K562 (cell line): ENCODE measurements around the gene STRN3. TPM values are rescaled to one million over a fixed set of nuclear protein-coding genes. Genes with fewer than 3 reads are reported as not detected.
A peak's percentile ranks its signal among the peaks of the same experiment; 100 is the strongest.

Source experiments
- BHLHE40 ChIP-seq: IDR thresholded peaks from 2 replicates; pipeline ENCODE4 v1.6.1; 2011; ENCODE audit warnings: low read length, improper control_type of control experiment
- BRCA1 ChIP-seq, 2 experiments: fragments of 450-650 bp in 1 of 2; sonication (generic) in 1 of 2; formaldehyde crosslinking in 1 of 2; IDR thresholded peaks; 2 replicates each; pipeline versions ENCODE4 v1.5.0 to v1.6.1; 2017 to 2020; ENCODE audit warnings: mild to moderate bottlenecking in 1 of 2, missing genetic modification reagents in 1 of 2
- HSF4 ChIP-seq: fragments of 250-450 bp; sonication (Bioruptor Pico); IDR thresholded peaks from 2 replicates; pipeline ENCODE4 v2.1.2; 2022; ENCODE audit warnings: mild to moderate bottlenecking, moderate library complexity, borderline replicate concordance
- KLF6 ChIP-seq: fragments of 250-450 bp; sonication (Bioruptor Pico); IDR thresholded peaks from 2 replicates; pipeline ENCODE4 v1.4.0; 2020; ENCODE audit warnings: mild to moderate bottlenecking, moderate library complexity, borderline replicate concordance
- NBN ChIP-seq: fragments of 450-650 bp; IDR thresholded peaks from 2 replicates; pipeline ENCODE4 v1.6.1; 2016; ENCODE audit warnings: low read depth, mild to moderate bottlenecking
- NR2C2 ChIP-seq, 2 experiments: fragments of 200-800 bp in 1 of 2; sonication (Bioruptor generic) in 1 of 2; sonication (generic) in 1 of 2; formaldehyde crosslinking in 1 of 2; IDR thresholded peaks; 2 replicates each; pipeline versions ENCODE4 v1.6.1 to v1.8.0; 2016 to 2022; ENCODE audit warnings: mild to moderate bottlenecking in 1 of 2, missing compliant biosample characterization in 1 of 2, missing genetic modification characterization in 1 of 2, missing genetic modification reagents in 1 of 2
- RBFOX2 ChIP-seq: fragments of 200-400 bp; formaldehyde crosslinking; IDR thresholded peaks from 2 replicates; pipeline ENCODE4 v1.6.1; 2017; ENCODE audit warnings: low read depth, mild to moderate bottlenecking, low read length, moderate library complexity
- TCF7 ChIP-seq: sonication (generic); IDR thresholded peaks from 2 replicates; pipeline ENCODE4 v1.6.1; 2016; ENCODE audit warnings: antibody characterized with exemption, borderline replicate concordance
- ZNF121 ChIP-seq: sonication (generic); formaldehyde crosslinking; conservative IDR thresholded peaks from 2 replicates; pipeline ENCODE4 v1.8.0; 2022; ENCODE audit warnings: missing genetic modification reagents
- ZNF778 ChIP-seq: fragments of 450-650 bp; formaldehyde crosslinking; IDR thresholded peaks from 2 replicates; pipeline ENCODE4 v1.4.0; 2020; ENCODE audit warnings: mild to moderate bottlenecking, moderate library complexity
- polyA plus RNA-seq, 8 experiments: library from polyadenylated mRNA; depleted of rRNA in 4 of 8; stranded (reverse) in 5 of 8; unstranded in 3 of 8; fragments of >200 nt; fragmentation: Nextera tagmentation in 2 of 8; fragmentation: Illumina TruSeq in 1 of 8; extraction: Ambion mirVana in 2 of 8; extraction: Trizol in 1 of 8; gene quantifications; 2 replicates each; pipeline versions ENCODE4 v1.2.1 to v1.2.3, GENCODE V29; 2011 to 2014; ENCODE audit warnings: inconsistent platforms in 1 of 8, missing spikeins in 1 of 8
- total RNA-seq, 7 experiments: library from RNA; depleted of rRNA in 6 of 7; stranded (reverse); fragments of >200 nt in 6 of 7; fragmentation: Illumina TruSeq in 2 of 7; extraction: Trizol in 2 of 7; gene quantifications; 2 replicates each; pipeline versions ENCODE4 v1.2.1 to v1.2.3, GENCODE V29; 2011 to 2021; ENCODE audit warnings: low replicate concordance in 1 of 7
- TF ChIP-seq, protein P1 (sequence below): fragments of 250-450 bp; sonication (Bioruptor Pico); IDR thresholded peaks from 2 replicates; pipeline ENCODE4 v1.8.0; 2021; ENCODE audit warnings: moderate library complexity, mild to moderate bottlenecking, inconsistent platforms
- TF ChIP-seq, protein P2 (sequence below): fragments of 250-450 bp; sonication (Bioruptor Pico); IDR thresholded peaks from 2 replicates; pipeline ENCODE4 v1.4.0; 2020
- TF ChIP-seq, protein P3 (sequence below): sonication (generic); formaldehyde crosslinking; IDR thresholded peaks from 2 replicates; pipeline ENCODE4 v1.8.1; 2023; ENCODE audit warnings: missing genetic modification reagents, mild to moderate bottlenecking, borderline replicate concordance
- TF ChIP-seq, protein P4 (sequence below): IDR thresholded peaks from 3 replicates; pipeline ENCODE4 v1.6.1; 2011; ENCODE audit warnings: borderline replicate concordance, mild to moderate bottlenecking; ENCODE audit not compliant: insufficient read length, insufficient read depth
- TF ChIP-seq, protein P5 (sequence below): fragments of 250-450 bp; sonication (Bioruptor Pico); IDR thresholded peaks from 2 replicates; pipeline ENCODE4 v1.5.0; 2021

STRN3 gene
- total and polyA plus RNA-seq, 9 of the 15 experiments (the other 6 are each of a cell fraction or from before 2014, with no cell fraction given) = 5.9 to 29.1 (median 16.0) TPM

DNA sequence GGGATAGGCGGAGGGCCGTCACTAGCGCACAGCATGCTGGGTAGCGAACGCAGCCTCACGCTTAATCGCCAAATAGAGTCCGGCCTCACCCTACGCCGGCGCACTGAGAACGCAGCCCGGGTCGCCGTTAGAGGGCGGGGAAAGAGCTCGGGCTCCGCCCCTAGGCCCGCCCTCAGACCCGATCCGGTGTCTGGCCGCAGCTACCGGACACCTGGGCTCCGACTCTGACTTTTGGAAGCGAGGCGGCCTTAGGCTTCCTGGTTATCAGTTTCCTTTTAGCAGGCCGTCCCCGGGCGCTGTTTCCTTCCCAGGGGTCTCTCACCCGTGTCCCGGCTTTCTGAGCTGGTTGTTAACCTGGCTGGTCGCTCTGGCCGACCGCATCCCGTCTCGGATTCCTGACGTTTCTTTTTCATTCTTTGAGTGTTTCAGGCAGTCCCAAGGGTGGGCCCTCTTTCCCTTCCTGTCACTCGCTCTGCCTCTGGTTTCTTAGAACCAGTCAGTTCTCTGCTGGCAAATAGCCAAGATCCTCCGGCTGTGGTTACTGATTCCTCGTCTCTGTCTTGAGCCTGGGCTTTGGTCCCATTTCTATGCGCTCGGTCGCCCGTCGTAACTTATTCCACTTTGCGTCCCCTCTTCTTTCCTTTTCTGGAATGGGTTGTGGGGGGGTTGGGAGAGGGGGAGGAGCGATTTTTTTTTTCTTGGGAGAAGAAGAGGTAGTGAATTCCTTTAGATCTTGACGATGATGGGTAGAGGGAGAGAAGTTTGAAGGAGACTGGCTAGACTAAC lies 464 bp upstream of the STRN3 start (continued):
- TF ChIP-seq, protein P1, sequence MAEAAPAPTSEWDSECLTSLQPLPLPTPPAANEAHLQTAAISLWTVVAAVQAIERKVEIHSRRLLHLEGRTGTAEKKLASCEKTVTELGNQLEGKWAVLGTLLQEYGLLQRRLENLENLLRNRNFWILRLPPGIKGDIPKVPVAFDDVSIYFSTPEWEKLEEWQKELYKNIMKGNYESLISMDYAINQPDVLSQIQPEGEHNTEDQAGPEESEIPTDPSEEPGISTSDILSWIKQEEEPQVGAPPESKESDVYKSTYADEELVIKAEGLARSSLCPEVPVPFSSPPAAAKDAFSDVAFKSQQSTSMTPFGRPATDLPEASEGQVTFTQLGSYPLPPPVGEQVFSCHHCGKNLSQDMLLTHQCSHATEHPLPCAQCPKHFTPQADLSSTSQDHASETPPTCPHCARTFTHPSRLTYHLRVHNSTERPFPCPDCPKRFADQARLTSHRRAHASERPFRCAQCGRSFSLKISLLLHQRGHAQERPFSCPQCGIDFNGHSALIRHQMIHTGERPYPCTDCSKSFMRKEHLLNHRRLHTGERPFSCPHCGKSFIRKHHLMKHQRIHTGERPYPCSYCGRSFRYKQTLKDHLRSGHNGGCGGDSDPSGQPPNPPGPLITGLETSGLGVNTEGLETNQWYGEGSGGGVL (CRISPR knock-in tag) = no peak
- peak; percentile 83; the same call in 1 of the 2 replicates for TF ChIP-seq NBN
- no peak for TF ChIP-seq HSF4 (CRISPR knock-in tag)
- TF ChIP-seq, protein P2, sequence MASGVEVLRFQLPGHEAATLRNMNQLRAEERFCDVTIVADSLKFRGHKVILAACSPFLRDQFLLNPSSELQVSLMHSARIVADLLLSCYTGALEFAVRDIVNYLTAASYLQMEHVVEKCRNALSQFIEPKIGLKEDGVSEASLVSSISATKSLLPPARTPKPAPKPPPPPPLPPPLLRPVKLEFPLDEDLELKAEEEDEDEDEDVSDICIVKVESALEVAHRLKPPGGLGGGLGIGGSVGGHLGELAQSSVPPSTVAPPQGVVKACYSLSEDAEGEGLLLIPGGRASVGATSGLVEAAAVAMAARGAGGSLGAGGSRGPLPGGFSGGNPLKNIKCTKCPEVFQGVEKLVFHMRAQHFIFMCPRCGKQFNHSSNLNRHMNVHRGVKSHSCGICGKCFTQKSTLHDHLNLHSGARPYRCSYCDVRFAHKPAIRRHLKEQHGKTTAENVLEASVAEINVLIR (CRISPR knock-in tag) = no peak
- TF ChIP-seq ZNF121 = peak; percentile 86
- no peak for TF ChIP-seq TCF7
- TF ChIP-seq, protein P3, sequence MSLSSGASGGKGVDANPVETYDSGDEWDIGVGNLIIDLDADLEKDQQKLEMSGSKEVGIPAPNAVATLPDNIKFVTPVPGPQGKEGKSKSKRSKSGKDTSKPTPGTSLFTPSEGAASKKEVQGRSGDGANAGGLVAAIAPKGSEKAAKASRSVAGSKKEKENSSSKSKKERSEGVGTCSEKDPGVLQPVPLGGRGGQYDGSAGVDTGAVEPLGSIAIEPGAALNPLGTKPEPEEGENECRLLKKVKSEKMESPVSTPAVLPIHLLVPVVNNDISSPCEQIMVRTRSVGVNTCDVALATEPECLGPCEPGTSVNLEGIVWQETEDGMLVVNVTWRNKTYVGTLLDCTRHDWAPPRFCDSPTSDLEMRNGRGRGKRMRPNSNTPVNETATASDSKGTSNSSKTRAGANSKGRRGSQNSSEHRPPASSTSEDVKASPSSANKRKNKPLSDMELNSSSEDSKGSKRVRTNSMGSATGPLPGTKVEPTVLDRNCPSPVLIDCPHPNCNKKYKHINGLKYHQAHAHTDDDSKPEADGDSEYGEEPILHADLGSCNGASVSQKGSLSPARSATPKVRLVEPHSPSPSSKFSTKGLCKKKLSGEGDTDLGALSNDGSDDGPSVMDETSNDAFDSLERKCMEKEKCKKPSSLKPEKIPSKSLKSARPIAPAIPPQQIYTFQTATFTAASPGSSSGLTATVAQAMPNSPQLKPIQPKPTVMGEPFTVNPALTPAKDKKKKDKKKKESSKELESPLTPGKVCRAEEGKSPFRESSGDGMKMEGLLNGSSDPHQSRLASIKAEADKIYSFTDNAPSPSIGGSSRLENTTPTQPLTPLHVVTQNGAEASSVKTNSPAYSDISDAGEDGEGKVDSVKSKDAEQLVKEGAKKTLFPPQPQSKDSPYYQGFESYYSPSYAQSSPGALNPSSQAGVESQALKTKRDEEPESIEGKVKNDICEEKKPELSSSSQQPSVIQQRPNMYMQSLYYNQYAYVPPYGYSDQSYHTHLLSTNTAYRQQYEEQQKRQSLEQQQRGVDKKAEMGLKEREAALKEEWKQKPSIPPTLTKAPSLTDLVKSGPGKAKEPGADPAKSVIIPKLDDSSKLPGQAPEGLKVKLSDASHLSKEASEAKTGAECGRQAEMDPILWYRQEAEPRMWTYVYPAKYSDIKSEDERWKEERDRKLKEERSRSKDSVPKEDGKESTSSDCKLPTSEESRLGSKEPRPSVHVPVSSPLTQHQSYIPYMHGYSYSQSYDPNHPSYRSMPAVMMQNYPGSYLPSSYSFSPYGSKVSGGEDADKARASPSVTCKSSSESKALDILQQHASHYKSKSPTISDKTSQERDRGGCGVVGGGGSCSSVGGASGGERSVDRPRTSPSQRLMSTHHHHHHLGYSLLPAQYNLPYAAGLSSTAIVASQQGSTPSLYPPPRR (CRISPR knock-in tag) = no peak
- peak; percentile 70 for TF ChIP-seq RBFOX2
- TF ChIP-seq ZNF778 (CRISPR knock-in tag) = no peak
- TF ChIP-seq, protein P4, sequence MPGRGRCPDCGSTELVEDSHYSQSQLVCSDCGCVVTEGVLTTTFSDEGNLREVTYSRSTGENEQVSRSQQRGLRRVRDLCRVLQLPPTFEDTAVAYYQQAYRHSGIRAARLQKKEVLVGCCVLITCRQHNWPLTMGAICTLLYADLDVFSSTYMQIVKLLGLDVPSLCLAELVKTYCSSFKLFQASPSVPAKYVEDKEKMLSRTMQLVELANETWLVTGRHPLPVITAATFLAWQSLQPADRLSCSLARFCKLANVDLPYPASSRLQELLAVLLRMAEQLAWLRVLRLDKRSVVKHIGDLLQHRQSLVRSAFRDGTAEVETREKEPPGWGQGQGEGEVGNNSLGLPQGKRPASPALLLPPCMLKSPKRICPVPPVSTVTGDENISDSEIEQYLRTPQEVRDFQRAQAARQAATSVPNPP = no peak
- no peak for TF ChIP-seq KLF6 (CRISPR knock-in tag)
- no peak for TF ChIP-seq NR2C2 (CRISPR knock-in tag; IDR thresholded peaks at IDR 0.05)
- peak; percentile 36; the same call in 1 of the 2 replicates for TF ChIP-seq NR2C2 (tag; IDR thresholded peaks at IDR 0.05)
- TF ChIP-seq, protein P5, sequence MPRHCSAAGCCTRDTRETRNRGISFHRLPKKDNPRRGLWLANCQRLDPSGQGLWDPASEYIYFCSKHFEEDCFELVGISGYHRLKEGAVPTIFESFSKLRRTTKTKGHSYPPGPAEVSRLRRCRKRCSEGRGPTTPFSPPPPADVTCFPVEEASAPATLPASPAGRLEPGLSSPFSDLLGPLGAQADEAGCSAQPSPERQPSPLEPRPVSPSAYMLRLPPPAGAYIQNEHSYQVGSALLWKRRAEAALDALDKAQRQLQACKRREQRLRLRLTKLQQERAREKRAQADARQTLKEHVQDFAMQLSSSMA (CRISPR knock-in tag) = no peak
- no peak for TF ChIP-seq BHLHE40
- no peak for TF ChIP-seq BRCA1 (IDR thresholded peaks at IDR 0.05)
- TF ChIP-seq BRCA1 (CRISPR knock-in tag; IDR thresholded peaks at IDR 0.05) = no peak
